Stomach (tissue), 4 donors: ENCODE results near the gene P4HB.

ENCODE experiments used
- CTCF ChIP-seq, 7 experiments: fragments of 450-650 bp in 4 of 7; fragments of 200-600 bp in 3 of 7; sonication (generic) in 3 of 7; IDR thresholded peaks; one replicate each; pipeline ENCODE4 v1.5.1; 2016 to 2019; ENCODE audit warnings: antibody characterized with exemption in 7 of 7, control low read depth in 2 of 7, mild to moderate bottlenecking in 1 of 7
- EP300 ChIP-seq: sonication (generic); formaldehyde crosslinking; IDR thresholded peaks from one replicate; pipeline ENCODE4 v1.6.1; 2017; ENCODE audit warnings: antibody characterized with exemption
- POLR2A ChIP-seq, 4 donors: fragments of 450-650 bp; IDR thresholded peaks; one replicate each; pipeline ENCODE4 v1.6.1; 2016; ENCODE audit warnings: antibody characterized with exemption in 4 of 4, control low read depth in 2 of 4, mild to moderate bottlenecking in 1 of 4, moderate library complexity in 1 of 4

DNA sequence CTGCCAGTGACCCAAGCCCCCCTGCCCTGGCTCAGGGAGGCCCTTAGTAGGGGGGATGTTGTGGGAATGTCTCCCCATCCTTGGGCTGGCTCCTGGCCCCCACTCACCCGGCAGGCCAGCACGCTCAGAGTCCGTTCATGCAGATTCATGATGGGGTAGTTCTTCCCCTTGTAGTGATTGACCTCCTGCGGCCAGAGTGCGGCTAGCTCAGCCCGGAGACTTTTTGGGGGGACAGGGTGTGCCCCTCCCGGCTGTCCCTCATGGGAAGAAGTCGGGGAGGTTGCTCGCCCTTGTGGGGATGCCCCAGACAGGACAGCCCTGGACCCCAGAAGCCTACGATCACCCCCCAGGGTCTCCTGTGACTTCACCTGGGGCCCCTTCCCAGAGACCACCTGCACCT, 45.7 kb upstream of the P4HB start:
- no peak for TF ChIP-seq POLR2A (IDR thresholded peaks at IDR 0.05)
- no peak for TF ChIP-seq CTCF (IDR thresholded peaks at IDR 0.05)
- no peak for TF ChIP-seq EP300
